ENCODE measurements around the gene S100A3.

S100A3 gene

DNA sequence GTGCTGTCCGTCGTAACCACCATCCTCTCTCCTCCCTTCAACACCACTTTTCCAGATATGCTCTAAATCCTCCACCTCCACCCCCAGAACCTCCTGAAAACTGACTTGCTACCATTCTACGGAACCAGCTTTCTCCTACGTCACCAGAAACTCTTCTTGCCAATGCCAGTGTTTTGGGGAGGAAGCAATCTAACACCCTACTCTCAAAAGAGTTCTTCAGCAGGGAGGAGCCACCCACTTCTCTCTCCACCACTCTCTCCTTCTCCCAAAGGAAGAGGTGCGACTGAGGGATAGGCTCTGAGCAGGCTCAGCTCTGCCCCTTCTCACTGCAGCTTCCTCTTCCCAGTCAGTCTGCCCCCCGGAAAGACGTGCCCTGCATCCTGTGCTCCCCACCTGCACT lies 22.6 kb upstream of the S100A3 start:
- ChIA-PET POLR2A (ENCODE audit: low non-redundant PET) (interaction anchor here (1.5 kb wide), 1 partner anchor 56 kb away, joined by 4 read pairs; the partner anchor contains the start of genes S100A1 and S100A13), CTCF (interaction anchor here (0.7 to 1.9 kb wide), 11 partner anchors 10 to 67 kb away, joined by 3 to 23 read pairs (median 7); partner anchors contain the start of genes CHTOP, S100A14 and S100A16)
- TF ChIP-seq, protein P1, sequence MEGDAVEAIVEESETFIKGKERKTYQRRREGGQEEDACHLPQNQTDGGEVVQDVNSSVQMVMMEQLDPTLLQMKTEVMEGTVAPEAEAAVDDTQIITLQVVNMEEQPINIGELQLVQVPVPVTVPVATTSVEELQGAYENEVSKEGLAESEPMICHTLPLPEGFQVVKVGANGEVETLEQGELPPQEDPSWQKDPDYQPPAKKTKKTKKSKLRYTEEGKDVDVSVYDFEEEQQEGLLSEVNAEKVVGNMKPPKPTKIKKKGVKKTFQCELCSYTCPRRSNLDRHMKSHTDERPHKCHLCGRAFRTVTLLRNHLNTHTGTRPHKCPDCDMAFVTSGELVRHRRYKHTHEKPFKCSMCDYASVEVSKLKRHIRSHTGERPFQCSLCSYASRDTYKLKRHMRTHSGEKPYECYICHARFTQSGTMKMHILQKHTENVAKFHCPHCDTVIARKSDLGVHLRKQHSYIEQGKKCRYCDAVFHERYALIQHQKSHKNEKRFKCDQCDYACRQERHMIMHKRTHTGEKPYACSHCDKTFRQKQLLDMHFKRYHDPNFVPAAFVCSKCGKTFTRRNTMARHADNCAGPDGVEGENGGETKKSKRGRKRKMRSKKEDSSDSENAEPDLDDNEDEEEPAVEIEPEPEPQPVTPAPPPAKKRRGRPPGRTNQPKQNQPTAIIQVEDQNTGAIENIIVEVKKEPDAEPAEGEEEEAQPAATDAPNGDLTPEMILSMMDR (conservative IDR thresholded peaks at IDR 0.05; ENCODE audit: low read depth) = no peak
- peak overlapping the region; percentile 66 for H3K27ac ChIP-seq
- no peak for DNase-seq (ENCODE audit: low spot score)

DNA sequence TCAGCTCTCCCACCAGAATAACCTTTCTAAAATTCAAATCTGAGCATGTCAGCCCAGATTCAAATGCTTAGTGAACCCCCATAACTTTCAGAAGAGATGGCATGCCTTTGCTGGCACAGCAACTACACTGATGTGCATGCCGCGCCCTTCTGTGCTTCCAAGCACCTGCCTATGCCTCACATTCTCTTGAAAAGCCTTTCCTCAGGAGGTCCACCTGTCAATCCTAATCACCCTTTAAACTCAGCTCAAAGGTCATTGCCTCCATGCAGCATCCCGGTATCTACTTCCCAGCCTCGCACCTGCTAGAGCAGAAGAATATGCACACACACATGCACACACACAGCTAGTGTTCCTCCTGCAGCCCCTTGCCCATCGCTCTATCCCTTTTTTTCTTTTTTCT lies 21.8 kb upstream of the S100A3 start:
- ChIA-PET POLR2A (ENCODE audit: low non-redundant PET) (no interaction called here), CTCF (interaction anchor here (0.6 to 2.4 kb wide), 2 partner anchors 60 to 64 kb away, joined by 3 to 18 read pairs; no protein-coding TSS in a partner anchor)
- 0 out of 2 replicates have a peak overlapping the region, but pooled peaks have one; percentile 5 for H3K27ac ChIP-seq
- DNase-seq (ENCODE audit: low spot score) = no peak
- TF ChIP-seq, protein P1 (conservative IDR thresholded peaks at IDR 0.05; ENCODE audit: low read depth) = no peak

DNA sequence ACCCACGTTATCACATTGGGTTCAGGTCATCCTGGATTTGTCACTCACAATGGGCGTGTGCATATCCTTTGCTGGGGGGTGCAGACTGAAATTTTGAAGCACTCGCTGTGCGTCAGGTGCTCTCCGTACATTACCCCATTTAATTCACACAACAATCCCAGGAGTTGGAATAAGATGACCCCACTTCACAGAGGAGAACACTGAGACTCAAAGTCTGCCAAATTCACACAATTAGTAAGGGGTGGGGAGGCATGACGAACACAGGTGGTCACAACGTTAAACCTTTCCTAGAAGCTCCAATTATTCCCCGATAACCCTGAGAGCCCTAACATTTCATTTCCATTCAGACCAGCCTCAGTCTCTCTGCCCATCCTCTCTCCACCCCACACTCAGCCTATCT lies 20.4 kb upstream of the S100A3 start:
- peak overlapping the region; percentile 100; the same call in 1 of the 2 replicates for H3K27ac ChIP-seq
- no peak for DNase-seq (ENCODE audit: low spot score)
- POLR2A ChIA-PET (ENCODE audit: low non-redundant PET) = no interaction called here
- CTCF ChIA-PET = interaction anchor here (0.8 to 3.2 kb wide), 5 partner anchors 36 to 59 kb away, joined by 3 to 32 read pairs (median 9); partner anchors contain the start of gene S100A6
- TF ChIP-seq, protein P1 (conservative IDR thresholded peaks at IDR 0.05; ENCODE audit: low read depth) = no peak

DNA sequence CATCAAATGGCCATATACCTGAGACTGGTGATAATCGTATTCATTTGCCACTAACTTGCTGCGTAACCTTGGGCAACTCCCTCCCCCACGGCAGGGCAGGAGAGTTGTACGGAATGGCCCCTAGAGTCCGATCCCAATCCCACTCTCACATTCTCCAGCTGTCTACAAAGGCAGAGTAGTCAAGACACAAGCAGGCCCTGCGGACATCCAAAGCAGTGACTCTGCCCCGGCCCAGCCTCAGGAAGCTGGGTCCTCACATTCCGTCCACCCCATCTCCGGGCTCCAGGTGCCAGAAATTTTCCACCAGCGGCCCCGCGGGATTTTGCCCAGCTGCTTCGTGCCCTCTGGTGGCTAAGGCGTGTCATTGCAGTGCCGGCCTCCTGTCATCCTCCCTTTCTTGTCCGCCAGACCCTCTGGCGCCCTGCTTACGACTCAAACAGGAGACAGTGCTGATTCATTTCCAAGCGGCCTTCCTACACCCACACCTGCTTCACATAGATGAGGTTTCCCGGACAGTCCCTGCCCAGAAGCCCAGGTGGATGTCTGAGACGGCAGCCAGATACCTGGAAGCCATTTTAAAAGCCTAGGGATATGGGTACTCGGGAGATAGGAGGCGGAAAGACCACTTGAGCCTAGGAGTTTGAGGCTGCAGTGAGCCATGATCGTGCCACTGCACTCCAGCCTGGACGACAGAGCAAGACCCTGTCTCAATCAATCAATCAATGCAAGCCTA lies 19.5 kb upstream of the S100A3 start:
- peak overlapping the region; percentile 100 for H3K27ac ChIP-seq
- TF ChIP-seq, protein P1 (conservative IDR thresholded peaks at IDR 0.05; ENCODE audit: low read depth) = peak; percentile 96
- peak; percentile 90 for DNase-seq (ENCODE audit: low spot score)
- CTCF ChIA-PET = interaction anchor here (0.5 to 3.2 kb wide), 17 partner anchors 15 to 682 kb away, joined by 3 to 32 read pairs (median 4); partner anchors contain the start of genes S100A1, S100A4 and S100A6
- POLR2A ChIA-PET (ENCODE audit: low non-redundant PET) = interaction anchor here (0.6 to 1.8 kb wide), 5 partner anchors 33 to 70 kb away, joined by 3 to 8 read pairs (median 4); partner anchors contain the start of genes S100A16 and S100A6

DNA sequence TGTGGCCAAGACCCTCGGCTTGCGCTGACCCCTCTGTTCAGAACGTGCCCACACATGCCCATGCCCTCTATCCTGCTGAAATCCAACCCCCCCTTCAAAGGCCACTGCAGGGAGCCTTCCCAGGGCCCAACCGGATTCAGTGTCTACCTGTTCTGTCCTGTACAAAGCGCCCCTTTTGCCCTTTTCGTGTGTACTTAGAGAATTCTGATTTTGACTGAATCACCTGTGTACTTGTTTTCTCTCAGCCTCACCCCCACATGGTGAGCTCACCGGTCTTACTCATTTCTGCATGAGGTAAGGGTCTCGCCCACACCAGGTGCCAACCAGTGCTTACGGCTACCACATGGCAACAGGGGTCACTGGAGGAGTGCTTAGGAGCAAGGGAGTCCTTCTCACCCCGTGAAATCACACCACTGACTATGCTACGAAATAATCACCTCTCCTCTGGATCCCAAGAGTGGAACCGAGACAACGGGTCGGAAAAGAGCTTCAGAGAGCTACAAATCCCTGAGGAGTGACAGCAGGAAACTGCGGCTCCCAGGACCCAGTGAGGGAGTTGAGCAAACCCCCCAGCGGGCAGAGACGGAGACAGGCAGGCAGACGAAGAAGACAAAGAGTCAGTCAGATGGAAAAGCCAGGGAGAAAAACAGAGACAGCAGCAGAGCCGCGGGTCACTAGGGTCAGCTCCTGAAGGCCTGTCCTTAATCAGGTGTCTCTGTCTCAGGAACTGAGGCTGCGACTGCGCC lies 18.7 kb upstream of the S100A3 start:
- peak overlapping the region; percentile 100 for H3K27ac ChIP-seq
- ChIA-PET POLR2A (ENCODE audit: low non-redundant PET) (interaction anchor here (0.6 to 1.8 kb wide), 5 partner anchors 33 to 69 kb away, joined by 3 to 8 read pairs (median 4); partner anchors contain the start of genes S100A16 and S100A6), CTCF (interaction anchor here (0.5 to 3.2 kb wide), 16 partner anchors 14 to 681 kb away, joined by 3 to 32 read pairs (median 4); partner anchors contain the start of genes S100A1, S100A4 and S100A6)
- DNase-seq (ENCODE audit: low spot score) = peak; percentile 88
- TF ChIP-seq, protein P1 (conservative IDR thresholded peaks at IDR 0.05; ENCODE audit: low read depth) = no peak

All from RWPE1 (cell line).